22Rv1 (cell line): Measurements from ENCODE around the gene USHBP1.

ENCODE experiments used
- H3K27ac ChIP-seq: fragments of 450-650 bp; 2 replicates; pipeline ENCODE4 v1.5.1; 2017
- CTCF ChIP-seq: fragments of 450-650 bp; IDR thresholded peaks from 2 replicates; pipeline ENCODE4 v1.5.1; 2017; ENCODE audit warnings: mild to moderate bottlenecking
- ZFX ChIP-seq: fragments of 450-650 bp; IDR thresholded peaks from 2 replicates; pipeline ENCODE4 v1.6.1; 2017; ENCODE audit warnings: antibody characterized with exemption, borderline replicate concordance

The USHBP1 gene

GRCh38 chr19:17266589-17266974, 2.0 kb upstream of the USHBP1 start:
- peak overlapping the region; percentile 57 for H3K27ac ChIP-seq
- TF ChIP-seq ZFX, result no peak
- no peak for TF ChIP-seq CTCF

- TF ChIP-seq ZFX, result no peak
- TF ChIP-seq CTCF, result no peak
- peak overlapping the region; percentile 57 for H3K27ac ChIP-seq
These were observed 1.5 kb upstream of the USHBP1 start for GRCh38 chr19:17266026-17266425.

GRCh38 chr19:17263712-17264640, 569 bp downstream of the USHBP1 start:
- TF ChIP-seq CTCF (no peak), ZFX (no peak)
- H3K27ac ChIP-seq, result no peak overlapping the region

GRCh38 chr19:17262557-17262956, 2.0 kb downstream of the USHBP1 start:
- no peak overlapping the region for H3K27ac ChIP-seq
- TF ChIP-seq CTCF (no peak), ZFX (no peak)

- H3K27ac ChIP-seq, result peak overlapping the region; percentile 32; the same call in 1 of the 2 replicates
- peak; percentile 97 for TF ChIP-seq CTCF
- no peak for TF ChIP-seq ZFX
These were observed 3.7 kb downstream of the USHBP1 start for GRCh38 chr19:17260842-17261325.

GRCh38 chr19:17259934-17260333, 4.6 kb downstream of the USHBP1 start:
- TF ChIP-seq CTCF (no peak), ZFX (no peak)
- H3K27ac ChIP-seq, result no peak overlapping the region

GRCh38 chr19:17259118-17259780, 5.3 kb downstream of the USHBP1 start:
- TF ChIP-seq CTCF, result no peak
- TF ChIP-seq ZFX, result no peak
- no peak overlapping the region for H3K27ac ChIP-seq
